Measurements from ENCODE around the gene TMEM131L.

- TF ChIP-seq, protein P1, sequence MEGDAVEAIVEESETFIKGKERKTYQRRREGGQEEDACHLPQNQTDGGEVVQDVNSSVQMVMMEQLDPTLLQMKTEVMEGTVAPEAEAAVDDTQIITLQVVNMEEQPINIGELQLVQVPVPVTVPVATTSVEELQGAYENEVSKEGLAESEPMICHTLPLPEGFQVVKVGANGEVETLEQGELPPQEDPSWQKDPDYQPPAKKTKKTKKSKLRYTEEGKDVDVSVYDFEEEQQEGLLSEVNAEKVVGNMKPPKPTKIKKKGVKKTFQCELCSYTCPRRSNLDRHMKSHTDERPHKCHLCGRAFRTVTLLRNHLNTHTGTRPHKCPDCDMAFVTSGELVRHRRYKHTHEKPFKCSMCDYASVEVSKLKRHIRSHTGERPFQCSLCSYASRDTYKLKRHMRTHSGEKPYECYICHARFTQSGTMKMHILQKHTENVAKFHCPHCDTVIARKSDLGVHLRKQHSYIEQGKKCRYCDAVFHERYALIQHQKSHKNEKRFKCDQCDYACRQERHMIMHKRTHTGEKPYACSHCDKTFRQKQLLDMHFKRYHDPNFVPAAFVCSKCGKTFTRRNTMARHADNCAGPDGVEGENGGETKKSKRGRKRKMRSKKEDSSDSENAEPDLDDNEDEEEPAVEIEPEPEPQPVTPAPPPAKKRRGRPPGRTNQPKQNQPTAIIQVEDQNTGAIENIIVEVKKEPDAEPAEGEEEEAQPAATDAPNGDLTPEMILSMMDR (IDR thresholded peaks at IDR 0.05; ENCODE audit: low read length) = no peak
- TF ChIP-seq EZH2 (optimal IDR thresholded peaks at IDR 0.05; ENCODE audit: low read depth, low read length) = no peak
- no peak for TF ChIP-seq EZH2phosphoT487 (IDR thresholded peaks at IDR 0.05; ENCODE audit: low read length)
These were observed 48.7 kb downstream of the TMEM131L start for GRCh38 chr4:153514688-153515426.
